Uterus (tissue), 2 donors: ENCODE results near the gene SMAD2.

ENCODE experiments used
- CTCF ChIP-seq, 4 experiments: fragments of 200-600 bp in 2 of 4; fragments of 450-650 bp in 2 of 4; sonication (generic) in 2 of 4; IDR thresholded peaks; one replicate each; pipeline ENCODE4 v1.5.1; 2016 to 2019; ENCODE audit warnings: antibody characterized with exemption in 4 of 4, mild to moderate bottlenecking in 2 of 4, moderate library complexity in 1 of 4
- POLR2A ChIP-seq, 2 donors: fragments of 450-650 bp; IDR thresholded peaks; one replicate each; pipeline ENCODE4 v1.6.1; 2016; ENCODE audit warnings: antibody characterized with exemption in 2 of 2, mild to moderate bottlenecking in 1 of 2, moderate library complexity in 1 of 2

DNA sequence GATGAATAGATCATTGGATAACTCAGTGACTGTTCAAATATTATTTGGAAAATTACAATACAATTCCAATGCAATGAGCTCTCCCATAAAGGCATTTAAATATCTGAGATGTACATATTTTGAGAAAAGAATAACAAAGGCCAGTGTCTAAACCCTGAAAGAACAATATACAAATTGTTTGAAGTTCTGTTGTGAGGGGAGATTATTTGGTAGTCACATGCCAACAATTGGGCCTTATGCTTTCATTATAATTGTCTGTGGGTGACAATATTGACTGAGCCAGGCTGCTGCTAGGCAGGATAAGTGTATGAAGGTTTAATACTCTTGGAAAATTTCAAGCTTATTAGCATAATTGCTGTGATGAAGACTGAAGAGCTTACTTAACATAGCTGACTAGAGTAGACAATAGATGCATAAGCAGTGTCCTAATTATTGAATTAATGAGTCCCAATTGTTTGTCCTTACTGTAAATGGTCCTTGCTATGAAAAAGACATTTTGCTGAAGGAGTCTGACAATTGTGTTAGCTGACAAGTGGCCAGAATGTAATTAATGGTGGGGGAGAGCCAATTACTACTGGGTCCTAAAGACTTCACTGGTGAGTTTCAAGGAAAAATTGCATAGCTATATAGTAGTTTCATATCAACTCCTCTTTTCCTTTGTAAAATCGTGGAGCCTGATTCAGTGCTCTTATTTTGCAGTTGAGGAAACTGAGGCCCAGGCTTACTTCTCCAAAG, 5.0 kb upstream of the SMAD2 start:
- TF ChIP-seq CTCF (IDR thresholded peaks at IDR 0.05) = no peak
- TF ChIP-seq POLR2A (IDR thresholded peaks at IDR 0.05) = no peak
